GM19463 (cell line): ENCODE data around the gene CD300LD.
"Not testable (repeated sequence)": the region's sequence is repeated elsewhere in the genome, so short reads cannot be mapped to it uniquely, and the experiment has no call there.

Source experiments
- ATAC-seq: cut with Tn5 transposase; IDR thresholded peaks from one replicate; pipeline ENCODE4 v1.9.1; 2021; ENCODE audit warnings: mild to moderate bottlenecking, moderate library complexity; ENCODE audit not compliant: unreplicated experiment

CD300LD gene

GRCh38 chr17:74573635-74574034 is 18.4 kb downstream of the CD300LD start:
- not testable (repeated sequence) for ATAC-seq

GRCh38 chr17:74573169-74573568 is 18.9 kb downstream of the CD300LD start:
- no peak for ATAC-seq

GRCh38 chr17:74571621-74572270 is 20.3 kb downstream of the CD300LD start:
- no peak for ATAC-seq

- no peak for ATAC-seq
Measured at GRCh38 chr17:74569020-74570003, 22.8 kb downstream of the CD300LD start.

GRCh38 chr17:74568106-74568873 is 23.8 kb downstream of the CD300LD start:
- no peak for ATAC-seq

- no peak for ATAC-seq
Measured at GRCh38 chr17:74567397-74567796, 24.7 kb downstream of the CD300LD start, which contains the start of gene CD300H. Gene CD300H, minus strand, starts transcription at chr17:74567509.

- no peak for ATAC-seq
Measured at GRCh38 chr17:74566132-74566753, 25.8 kb downstream of the CD300LD start.

GRCh38 chr17:74565126-74565525 is 27.0 kb downstream of the CD300LD start:
- ATAC-seq, result no peak

GRCh38 chr17:74563358-74563757 is 28.7 kb downstream of the CD300LD start:
- no peak for ATAC-seq

- ATAC-seq, result no peak
Measured at GRCh38 chr17:74561586-74561985, 30.5 kb downstream of the CD300LD start.

GRCh38 chr17:74558882-74559519 is 33.1 kb downstream of the CD300LD start:
- no peak for ATAC-seq

GRCh38 chr17:74558402-74558801 is 33.7 kb downstream of the CD300LD start:
- ATAC-seq, result not testable (repeated sequence)

GRCh38 chr17:74555427-74555940 is 36.6 kb downstream of the CD300LD start:
- no peak for ATAC-seq

- no peak for ATAC-seq
Measured at GRCh38 chr17:74554909-74555308, 37.2 kb downstream of the CD300LD start.

- ATAC-seq, result no peak
Measured at GRCh38 chr17:74552037-74552436, 40.0 kb downstream of the CD300LD start.

- ATAC-seq, result no peak
Measured at GRCh38 chr17:74550602-74551001, 41.5 kb downstream of the CD300LD start.

- no peak for ATAC-seq
Measured at GRCh38 chr17:74549343-74549742, 42.7 kb downstream of the CD300LD start.

GRCh38 chr17:74547736-74548135 is 44.3 kb downstream of the CD300LD start:
- no peak for ATAC-seq

- no peak for ATAC-seq
Measured at GRCh38 chr17:74547264-74547663, 44.8 kb downstream of the CD300LD start.

- ATAC-seq, result no peak
Measured at GRCh38 chr17:74546586-74546985, 45.5 kb downstream of the CD300LD start.
